Urothelium cell line (cell line): ENCODE results near the gene GAS7.
A peak's percentile ranks its signal among the peaks of the same experiment; 100 is the strongest.
"Not testable (repeated sequence)": the region's sequence is repeated elsewhere in the genome, so short reads cannot be mapped to it uniquely, and the experiment has no call there.

ENCODE experiments used
- DNase-seq: peaks from one replicate; pipeline ENCODE4 v3.0.0; 2011; ENCODE audit warnings: low spot score, mixed read lengths
- FAIRE-seq: peaks from 2 replicates; lab custom pipeline; 2011; peaks lifted over from hg19 to GRCh38; lab: Jason Lieb, UNC

The GAS7 gene

GRCh38 chr17:9928601-9929333 lies 269.6 kb downstream of the GAS7 start:
- DNase-seq (peak; percentile 63), FAIRE-seq (no peak)

GRCh38 chr17:9926150-9926804 lies 272.1 kb downstream of the GAS7 start:
- FAIRE-seq: no peak
- DNase-seq: no peak

- DNase-seq (no peak), FAIRE-seq (no peak)
Observed at GRCh38 chr17:9925457-9925856, 272.9 kb downstream of the GAS7 start.

- FAIRE-seq (no peak), DNase-seq (peak; percentile 54)
Observed at GRCh38 chr17:9924735-9925191, 273.6 kb downstream of the GAS7 start.

- FAIRE-seq: no peak
Observed at GRCh38 chr17:9922012-9922848, 276.2 kb downstream of the GAS7 start.

GRCh38 chr17:9921216-9921615 lies 277.2 kb downstream of the GAS7 start:
- not testable (repeated sequence) for DNase-seq, FAIRE-seq

More at GRCh38 chr17:9922012-9922848, 276.2 kb downstream of the GAS7 start:
- DNase-seq: no peak

GRCh38 chr17:9918804-9919352 lies 279.5 kb downstream of the GAS7 start:
- FAIRE-seq (no peak), DNase-seq (no peak)

GRCh38 chr17:9918352-9918751 lies 280.1 kb downstream of the GAS7 start:
- FAIRE-seq (no peak), DNase-seq (no peak)

- FAIRE-seq (no peak), DNase-seq (no peak)
Observed at GRCh38 chr17:9917801-9918200, 280.6 kb downstream of the GAS7 start.

GRCh38 chr17:9917131-9917530 lies 281.3 kb downstream of the GAS7 start:
- no peak for FAIRE-seq
- DNase-seq: no peak

- FAIRE-seq (no peak), DNase-seq (no peak)
Observed at GRCh38 chr17:9916108-9916507, 282.3 kb downstream of the GAS7 start.

GRCh38 chr17:9913476-9913875 lies 284.9 kb downstream of the GAS7 start:
- no peak for FAIRE-seq
- no peak for DNase-seq

- FAIRE-seq (no peak), DNase-seq (no peak)
Observed at GRCh38 chr17:9912121-9913099, 286.0 kb downstream of the GAS7 start.

GRCh38 chr17:9911089-9911488 lies 287.3 kb downstream of the GAS7 start:
- no peak for DNase-seq
- FAIRE-seq: no peak

- DNase-seq (no peak), FAIRE-seq (no peak)
Observed at GRCh38 chr17:9908649-9909042, 289.8 kb downstream of the GAS7 start.

- no peak for FAIRE-seq
- no peak for DNase-seq
Observed at GRCh38 chr17:9907883-9908648, 290.3 kb downstream of the GAS7 start.

GRCh38 chr17:9907131-9907530 lies 291.3 kb downstream of the GAS7 start:
- DNase-seq: no peak

GRCh38 chr17:9906616-9907015 lies 291.8 kb downstream of the GAS7 start:
- DNase-seq: no peak
- FAIRE-seq: no peak

More at GRCh38 chr17:9907131-9907530, 291.3 kb downstream of the GAS7 start:
- no peak for FAIRE-seq

- FAIRE-seq: no peak
- DNase-seq: no peak
Observed at GRCh38 chr17:9905902-9906301, 292.5 kb downstream of the GAS7 start.
